Measurements from ENCODE around the gene CEL. TPM values are rescaled to one million over a fixed set of nuclear protein-coding genes. Genes with fewer than 3 reads are reported as not detected.

The CEL gene
- total and polyA plus RNA-seq, 2 experiments from 2014 or later: 0.27 to 2.3 TPM

DNA sequence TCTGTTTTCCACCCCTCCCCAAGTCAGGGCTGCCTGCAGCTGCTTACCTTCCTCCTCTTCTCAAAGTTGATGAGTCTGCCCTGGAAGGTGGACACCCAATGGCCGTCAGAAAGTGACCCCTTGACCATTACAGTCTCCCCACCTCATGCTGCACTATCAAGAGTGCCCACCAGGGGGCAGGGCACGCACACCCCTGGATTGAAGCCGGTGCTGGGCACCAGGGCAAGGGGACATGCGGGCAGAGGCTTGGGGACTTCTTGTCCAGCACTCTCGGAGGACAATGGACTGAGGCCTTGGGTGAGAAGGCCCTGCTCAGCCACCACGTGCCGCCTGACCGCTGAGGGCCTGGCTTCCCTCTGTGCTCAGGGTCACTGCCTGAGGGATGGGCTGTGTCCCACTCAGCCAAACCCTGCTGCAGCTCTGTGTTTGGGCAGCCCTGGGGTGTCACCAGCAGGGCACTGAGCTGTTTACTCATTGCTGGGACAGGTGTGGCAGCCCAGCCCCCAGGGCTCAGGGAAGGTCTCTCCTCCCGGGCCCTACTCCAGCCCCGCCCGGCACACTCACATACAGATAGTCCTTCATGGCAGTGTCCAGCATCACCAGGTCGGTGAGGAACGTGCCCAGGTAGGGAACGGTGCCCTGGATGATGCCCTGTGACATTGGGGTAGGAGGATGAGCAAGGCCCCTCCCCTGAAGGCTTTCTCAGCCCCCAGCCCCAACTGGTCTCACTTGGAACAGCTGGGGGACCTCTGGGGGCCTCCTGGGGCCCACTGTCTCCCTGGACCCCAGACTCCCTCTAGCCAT, 41.6 kb downstream of the CEL start:
- H2AFZ ChIP-seq: no peak overlapping the region
- ATAC-seq (peak; percentile 75), DNase-seq (ENCODE audit: low spot score) (peak; percentile 60)
- H3K4me2 ChIP-seq: no peak overlapping the region
- no peaks in the 10 kb centered on the region for H3F3A ChIP-seq (replicated peaks; ENCODE audit: low read depth)
- no peak overlapping the region for H3K4me3 Mint-ChIP-seq
- H3K27me3 Mint-ChIP-seq (ENCODE audit: insufficient read depth, low read depth, poor library complexity): peaks cover 2% of the 10 kb centered on the region
- no peaks in the 10 kb centered on the region for H3K4me1 ChIP-seq (ENCODE audit: insufficient read depth)
- peaks cover 24% of the 10 kb centered on the region for H3K36me3 Mint-ChIP-seq (ENCODE audit: low read depth)
- H3K27ac ChIP-seq (ENCODE audit: low read depth): no peak overlapping the region
- no peaks in the 10 kb centered on the region for H3K27me3 ChIP-seq (ENCODE audit: insufficient read depth)
- no peaks in the 10 kb centered on the region; the same call in 2 of the 3 replicates for H3K9me3 Mint-ChIP-seq
- H3K27ac Mint-ChIP-seq: no peak overlapping the region
- no peak overlapping the region for H3K4me3 ChIP-seq
- no peaks in the 10 kb centered on the region for H3K9me2 ChIP-seq (ENCODE audit: insufficient read depth)
- no peaks in the 10 kb centered on the region for H3K36me3 ChIP-seq (ENCODE audit: insufficient read depth)
- peaks cover 2% of the 10 kb centered on the region for H3K4me1 Mint-ChIP-seq
- H4K20me1 ChIP-seq (replicated peaks; ENCODE audit: insufficient read depth): no peaks in the 10 kb centered on the region
- TF ChIP-seq, protein P1, sequence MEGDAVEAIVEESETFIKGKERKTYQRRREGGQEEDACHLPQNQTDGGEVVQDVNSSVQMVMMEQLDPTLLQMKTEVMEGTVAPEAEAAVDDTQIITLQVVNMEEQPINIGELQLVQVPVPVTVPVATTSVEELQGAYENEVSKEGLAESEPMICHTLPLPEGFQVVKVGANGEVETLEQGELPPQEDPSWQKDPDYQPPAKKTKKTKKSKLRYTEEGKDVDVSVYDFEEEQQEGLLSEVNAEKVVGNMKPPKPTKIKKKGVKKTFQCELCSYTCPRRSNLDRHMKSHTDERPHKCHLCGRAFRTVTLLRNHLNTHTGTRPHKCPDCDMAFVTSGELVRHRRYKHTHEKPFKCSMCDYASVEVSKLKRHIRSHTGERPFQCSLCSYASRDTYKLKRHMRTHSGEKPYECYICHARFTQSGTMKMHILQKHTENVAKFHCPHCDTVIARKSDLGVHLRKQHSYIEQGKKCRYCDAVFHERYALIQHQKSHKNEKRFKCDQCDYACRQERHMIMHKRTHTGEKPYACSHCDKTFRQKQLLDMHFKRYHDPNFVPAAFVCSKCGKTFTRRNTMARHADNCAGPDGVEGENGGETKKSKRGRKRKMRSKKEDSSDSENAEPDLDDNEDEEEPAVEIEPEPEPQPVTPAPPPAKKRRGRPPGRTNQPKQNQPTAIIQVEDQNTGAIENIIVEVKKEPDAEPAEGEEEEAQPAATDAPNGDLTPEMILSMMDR (conservative IDR thresholded peaks at IDR 0.05; ENCODE audit: low read depth in 2 of 2): peak; percentile 92 to 96
- no peak for TF ChIP-seq POLR2AphosphoS5 (IDR thresholded peaks at IDR 0.05; ENCODE audit: low read depth)
- H3K79me2 ChIP-seq (replicated peaks; ENCODE audit: insufficient read depth): no peaks in the 10 kb centered on the region

DNA sequence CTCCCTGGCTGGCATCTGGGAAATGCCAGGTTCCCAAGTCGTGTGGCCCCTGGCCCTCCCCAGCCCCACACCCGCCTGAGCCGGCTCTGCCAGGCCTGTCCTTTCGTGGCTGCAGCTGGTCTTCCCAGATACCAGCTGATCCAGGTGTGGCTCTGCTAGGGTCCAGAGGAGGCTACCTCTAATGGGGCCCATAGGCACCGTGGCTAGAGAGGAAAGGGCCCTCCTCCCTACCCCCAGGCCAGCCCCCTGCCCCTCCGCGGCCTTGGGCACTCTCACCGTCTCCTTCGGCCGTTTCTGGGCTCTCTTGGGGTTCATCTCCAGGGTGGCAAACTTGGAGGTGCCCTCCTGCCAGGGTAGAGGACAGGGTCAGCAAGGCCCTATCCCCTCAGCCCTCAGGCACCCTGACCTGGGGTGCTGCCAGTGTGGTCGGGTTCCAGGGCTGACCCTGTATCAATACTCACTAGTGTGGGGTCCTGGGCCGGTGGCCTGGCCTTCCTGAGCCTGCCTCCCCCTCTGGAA, 42.3 kb downstream of the CEL start:
- no peaks in the 10 kb centered on the region for H3K9me2 ChIP-seq (ENCODE audit: insufficient read depth)
- no peaks in the 10 kb centered on the region for H3K36me3 ChIP-seq (ENCODE audit: insufficient read depth)
- no peaks in the 10 kb centered on the region for H4K20me1 ChIP-seq (replicated peaks; ENCODE audit: insufficient read depth)
- no peaks in the 10 kb centered on the region for H3K4me1 ChIP-seq (ENCODE audit: insufficient read depth)
- no peaks in the 10 kb centered on the region for H3F3A ChIP-seq (replicated peaks; ENCODE audit: low read depth)
- no peak overlapping the region for H3K4me3 ChIP-seq
- H3K36me3 Mint-ChIP-seq (ENCODE audit: low read depth): peaks cover 18% of the 10 kb centered on the region
- H3K27ac ChIP-seq (ENCODE audit: low read depth): no peak overlapping the region
- H3K27me3 Mint-ChIP-seq (ENCODE audit: insufficient read depth, low read depth, poor library complexity): peaks cover 2% of the 10 kb centered on the region
- H3K4me3 Mint-ChIP-seq: no peak overlapping the region
- no peak for DNase-seq (ENCODE audit: low spot score)
- no peak overlapping the region for H2AFZ ChIP-seq
- H3K4me2 ChIP-seq: no peak overlapping the region
- no peaks in the 10 kb centered on the region for H3K27me3 ChIP-seq (ENCODE audit: insufficient read depth)
- H3K27ac Mint-ChIP-seq: no peak overlapping the region
- H3K4me1 Mint-ChIP-seq: peaks cover 2% of the 10 kb centered on the region
- no peak for ATAC-seq
- no peaks in the 10 kb centered on the region; the same call in 2 of the 3 replicates for H3K9me3 Mint-ChIP-seq
- no peaks in the 10 kb centered on the region for H3K79me2 ChIP-seq (replicated peaks; ENCODE audit: insufficient read depth)
- no peak for TF ChIP-seq EZH2 (IDR thresholded peaks at IDR 0.05; ENCODE audit: low read depth, unreplicated experiment)
- no peak for TF ChIP-seq POLR2AphosphoS5 (IDR thresholded peaks at IDR 0.05; ENCODE audit: low read depth)
- no peak for TF ChIP-seq ZNF114 (CRISPR knock-in tag; IDR thresholded peaks at IDR 0.05)
- no peak for TF ChIP-seq ZNF331 (CRISPR knock-in tag; IDR thresholded peaks at IDR 0.05; ENCODE audit: low read depth)
- TF ChIP-seq STAT1 (IDR thresholded peaks at IDR 0.05; ENCODE audit: unreplicated experiment): no peak
- TF ChIP-seq, protein P2, sequence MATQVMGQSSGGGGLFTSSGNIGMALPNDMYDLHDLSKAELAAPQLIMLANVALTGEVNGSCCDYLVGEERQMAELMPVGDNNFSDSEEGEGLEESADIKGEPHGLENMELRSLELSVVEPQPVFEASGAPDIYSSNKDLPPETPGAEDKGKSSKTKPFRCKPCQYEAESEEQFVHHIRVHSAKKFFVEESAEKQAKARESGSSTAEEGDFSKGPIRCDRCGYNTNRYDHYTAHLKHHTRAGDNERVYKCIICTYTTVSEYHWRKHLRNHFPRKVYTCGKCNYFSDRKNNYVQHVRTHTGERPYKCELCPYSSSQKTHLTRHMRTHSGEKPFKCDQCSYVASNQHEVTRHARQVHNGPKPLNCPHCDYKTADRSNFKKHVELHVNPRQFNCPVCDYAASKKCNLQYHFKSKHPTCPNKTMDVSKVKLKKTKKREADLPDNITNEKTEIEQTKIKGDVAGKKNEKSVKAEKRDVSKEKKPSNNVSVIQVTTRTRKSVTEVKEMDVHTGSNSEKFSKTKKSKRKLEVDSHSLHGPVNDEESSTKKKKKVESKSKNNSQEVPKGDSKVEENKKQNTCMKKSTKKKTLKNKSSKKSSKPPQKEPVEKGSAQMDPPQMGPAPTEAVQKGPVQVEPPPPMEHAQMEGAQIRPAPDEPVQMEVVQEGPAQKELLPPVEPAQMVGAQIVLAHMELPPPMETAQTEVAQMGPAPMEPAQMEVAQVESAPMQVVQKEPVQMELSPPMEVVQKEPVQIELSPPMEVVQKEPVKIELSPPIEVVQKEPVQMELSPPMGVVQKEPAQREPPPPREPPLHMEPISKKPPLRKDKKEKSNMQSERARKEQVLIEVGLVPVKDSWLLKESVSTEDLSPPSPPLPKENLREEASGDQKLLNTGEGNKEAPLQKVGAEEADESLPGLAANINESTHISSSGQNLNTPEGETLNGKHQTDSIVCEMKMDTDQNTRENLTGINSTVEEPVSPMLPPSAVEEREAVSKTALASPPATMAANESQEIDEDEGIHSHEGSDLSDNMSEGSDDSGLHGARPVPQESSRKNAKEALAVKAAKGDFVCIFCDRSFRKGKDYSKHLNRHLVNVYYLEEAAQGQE (IDR thresholded peaks at IDR 0.05; ENCODE audit: unreplicated experiment): no peak
- TF ChIP-seq, protein P3, sequence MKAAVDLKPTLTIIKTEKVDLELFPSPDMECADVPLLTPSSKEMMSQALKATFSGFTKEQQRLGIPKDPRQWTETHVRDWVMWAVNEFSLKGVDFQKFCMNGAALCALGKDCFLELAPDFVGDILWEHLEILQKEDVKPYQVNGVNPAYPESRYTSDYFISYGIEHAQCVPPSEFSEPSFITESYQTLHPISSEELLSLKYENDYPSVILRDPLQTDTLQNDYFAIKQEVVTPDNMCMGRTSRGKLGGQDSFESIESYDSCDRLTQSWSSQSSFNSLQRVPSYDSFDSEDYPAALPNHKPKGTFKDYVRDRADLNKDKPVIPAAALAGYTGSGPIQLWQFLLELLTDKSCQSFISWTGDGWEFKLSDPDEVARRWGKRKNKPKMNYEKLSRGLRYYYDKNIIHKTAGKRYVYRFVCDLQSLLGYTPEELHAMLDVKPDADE (IDR thresholded peaks at IDR 0.05): no peak
- TF ChIP-seq CREB1 (CRISPR knock-in tag; IDR thresholded peaks at IDR 0.05; ENCODE audit: low read depth): no peak
- TF ChIP-seq, protein P1 (conservative IDR thresholded peaks at IDR 0.05; ENCODE audit: low read depth in 2 of 2): no peak
